Left ventricle myocardium inferior (tissue), 1 donor: ENCODE data around the gene VIPR2. TPM values are rescaled to one million over a fixed set of nuclear protein-coding genes. Genes with fewer than 3 reads are reported as not detected.
"Not testable (repeated sequence)": the region's sequence is repeated elsewhere in the genome, so short reads cannot be mapped to it uniquely, and the experiment has no call there.

ENCODE experiments used
- DNase-seq: peaks from one replicate; pipeline ENCODE4 v3.0.0-alpha.2; 2020
- H3K27ac ChIP-seq: fragments of 200-600 bp; replicated peaks from 2 replicates; pipeline ENCODE4 v1.8.0; 2021
- H3K27me3 ChIP-seq: fragments of 200-600 bp; 2 replicates; pipeline ENCODE4 v1.8.0; 2021; ENCODE audit warnings: low read depth
- H3K36me3 ChIP-seq: fragments of 200-600 bp; 2 replicates; pipeline ENCODE4 v1.8.0; 2021
- H3K4me1 ChIP-seq: fragments of 200-600 bp; 2 replicates; pipeline ENCODE4 v1.8.0; 2021
- H3K4me3 ChIP-seq: fragments of 200-600 bp; 2 replicates; pipeline ENCODE4 v1.8.0; 2021; ENCODE audit warnings: mild to moderate bottlenecking, moderate library complexity
- H3K9me3 ChIP-seq: fragments of 200-600 bp; replicated peaks from 2 replicates; pipeline ENCODE4 v1.8.0; 2021
- CTCF ChIP-seq: fragments of 200-600 bp; IDR thresholded peaks from 2 replicates; pipeline ENCODE4 v1.8.0; 2021; ENCODE audit warnings: antibody characterized with exemption, mild to moderate bottlenecking, borderline replicate concordance
- intact Hi-C: fragments of 100-400 bp; cut with micrococcal nuclease; formaldehyde crosslinking; loops from one replicate; pipeline ENCODE4 v1.11.0; 2022
- total RNA-seq: library from RNA; stranded (reverse); fragmentation: NEBNext Ultra II Directional; extraction: Animal tissue kit (Norgen Biotek cat#: 25700); gene quantifications from one replicate; pipeline ENCODE4 v1.2.1, GENCODE V29; 2021
- donor health status: DM: no; HTN: yes; CAD: no; lungs with severe emphysema.

The VIPR2 gene
- total RNA-seq, 1 donor from 2014 or later = 17.5 TPM

GRCh38 chr7:159006610-159007130, 138.0 kb downstream of the VIPR2 start:
- Histone ChIP-seq H3K36me3 (no peaks in the 10 kb centered on the region), H3K9me3 (no peaks in the 10 kb centered on the region), H3K4me1 (peaks cover 8% of the 10 kb centered on the region), H3K4me3 (no peak overlapping the region), H3K27me3 (no peaks in the 10 kb centered on the region), H3K27ac (no peak overlapping the region)
- intact Hi-C loops = no loop called here
- no peak for TF ChIP-seq CTCF
- no peak for DNase-seq

DNA sequence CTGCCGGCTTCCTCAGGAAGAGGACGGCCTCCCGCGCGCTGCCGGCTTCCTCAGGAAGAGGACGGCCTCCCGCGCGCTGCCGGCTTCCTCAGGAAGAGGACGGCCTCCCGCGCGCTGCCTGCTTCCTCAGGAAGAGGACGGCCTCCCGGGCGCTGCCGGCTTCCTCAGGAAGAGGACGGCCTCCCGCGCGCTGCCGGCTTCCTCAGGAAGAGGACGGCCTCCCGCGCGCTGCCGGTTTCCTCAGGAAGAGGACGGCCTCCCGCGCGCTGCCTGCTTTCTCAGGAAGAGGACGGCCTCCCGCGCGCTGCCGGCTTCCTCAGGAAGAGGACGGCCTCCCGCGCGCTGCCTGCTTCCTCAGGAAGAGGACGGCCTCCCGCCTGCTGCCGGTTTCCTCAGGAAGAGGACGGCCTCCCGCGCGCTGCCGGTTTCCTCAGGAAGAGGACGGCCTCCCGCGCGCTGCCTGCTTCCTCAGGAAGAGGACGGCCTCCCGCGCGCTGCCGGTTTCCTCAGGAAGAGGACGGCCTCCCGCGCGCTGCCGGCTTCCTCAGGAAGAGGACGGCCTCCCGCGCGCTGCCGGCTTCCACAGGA, 138.6 kb downstream of the VIPR2 start:
- H3K4me1 ChIP-seq, H3K27me3 ChIP-seq, DNase-seq, intact Hi-C loops, H3K27ac ChIP-seq, H3K9me3 ChIP-seq, H3K36me3 ChIP-seq, H3K4me3 ChIP-seq: not testable (repeated sequence)

DNA sequence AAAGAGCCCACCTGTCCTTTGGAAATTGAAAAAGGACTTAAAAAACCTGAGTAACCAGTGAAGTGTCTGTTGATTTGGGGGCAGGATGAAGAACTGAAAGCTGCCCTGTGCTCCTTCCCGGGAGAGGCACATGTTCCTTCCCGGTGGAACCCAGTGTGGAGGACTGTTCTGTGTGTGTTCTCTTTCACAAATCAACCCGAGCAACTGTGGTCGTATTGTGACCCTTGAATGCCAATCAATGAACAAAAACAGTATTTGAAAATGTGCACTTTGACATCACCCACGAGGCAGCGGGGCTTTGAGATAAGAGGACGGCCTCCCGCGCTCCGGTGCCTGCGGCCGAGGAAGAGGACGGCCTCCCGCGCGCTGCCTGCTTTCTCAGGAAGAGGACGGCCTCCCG, 139.0 kb downstream of the VIPR2 start:
- DNase-seq = no peak
- H3K27me3 ChIP-seq = no peaks in the 10 kb centered on the region
- H3K36me3 ChIP-seq = no peaks in the 10 kb centered on the region
- no peaks in the 10 kb centered on the region for H3K9me3 ChIP-seq
- no peaks in the 10 kb centered on the region for H3K4me1 ChIP-seq
- no peak for TF ChIP-seq CTCF
- intact Hi-C loops = no loop called here
- H3K27ac ChIP-seq = no peak overlapping the region
- H3K4me3 ChIP-seq = no peak overlapping the region

- H3K4me1 ChIP-seq = no peaks in the 10 kb centered on the region
- H3K9me3 ChIP-seq = no peaks in the 10 kb centered on the region
- TF ChIP-seq CTCF = no peak
- no peak overlapping the region for H3K27ac ChIP-seq
- DNase-seq = no peak
- H3K27me3 ChIP-seq = peaks cover 1% of the 10 kb centered on the region
- no peak overlapping the region for H3K4me3 ChIP-seq
- intact Hi-C loops = no loop called here
- no peaks in the 10 kb centered on the region for H3K36me3 ChIP-seq
Observed at GRCh38 chr7:159004411-159004810, 140.3 kb downstream of the VIPR2 start.

DNA sequence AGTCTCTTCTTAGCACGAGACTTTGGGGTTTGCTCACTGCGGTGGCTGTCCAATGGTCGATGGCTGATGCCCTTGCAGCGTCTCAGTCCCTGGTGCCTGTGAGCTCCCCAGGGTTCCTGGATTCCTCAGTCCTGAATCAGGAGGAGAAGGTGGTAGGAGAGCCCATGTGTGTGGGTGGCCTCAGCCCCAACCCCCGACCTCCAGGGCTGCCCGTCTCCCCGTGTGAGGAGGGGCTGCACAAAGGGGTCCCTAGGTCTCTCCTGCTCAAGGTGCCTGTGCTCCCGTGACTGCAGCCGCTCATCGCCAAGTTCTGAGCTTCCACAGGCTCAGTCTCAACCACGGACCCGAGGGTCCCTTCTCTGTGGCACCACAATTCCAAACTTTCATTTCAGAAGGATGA, 142.9 kb downstream of the VIPR2 start:
- Histone ChIP-seq H3K9me3 (no peaks in the 10 kb centered on the region), H3K36me3 (no peaks in the 10 kb centered on the region), H3K4me1 (no peaks in the 10 kb centered on the region), H3K27me3 (peaks cover 17% of the 10 kb centered on the region), H3K27ac (no peak overlapping the region), H3K4me3 (no peak overlapping the region)
- TF ChIP-seq CTCF = no peak
- intact Hi-C loops = no loop called here
- DNase-seq = no peak

DNA sequence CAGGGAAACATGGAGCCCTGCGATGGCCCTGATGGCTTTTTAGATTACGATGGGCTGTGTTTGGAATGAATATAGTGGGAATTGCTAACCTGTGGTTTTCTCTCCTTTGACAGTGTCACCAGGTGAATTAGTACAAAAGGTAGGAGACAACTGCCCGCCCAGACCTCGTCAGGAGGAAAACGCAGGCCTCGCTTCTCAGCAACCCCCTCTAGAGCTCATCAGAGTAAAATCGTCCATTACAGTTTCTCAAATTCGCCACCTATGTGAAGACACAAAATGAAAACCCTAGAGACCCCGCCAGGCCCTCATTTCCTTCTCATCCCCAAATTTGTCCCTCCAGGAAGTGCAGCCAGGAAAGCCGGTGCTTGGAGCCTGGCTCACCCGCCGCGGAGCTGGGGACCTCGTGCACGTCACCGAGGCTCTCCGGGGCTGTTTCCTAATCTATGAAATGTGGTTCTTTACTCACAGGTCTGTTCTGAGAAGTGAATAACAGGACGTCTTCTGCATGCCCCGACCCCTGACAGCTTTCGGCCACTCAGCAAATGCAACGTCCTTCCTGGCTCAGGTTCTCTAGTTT, 143.7 kb downstream of the VIPR2 start:
- intact Hi-C loops = no loop called here
- H3K4me1 ChIP-seq = no peaks in the 10 kb centered on the region
- no peaks in the 10 kb centered on the region for H3K9me3 ChIP-seq
- no peaks in the 10 kb centered on the region for H3K36me3 ChIP-seq
- DNase-seq = no peak
- H3K4me3 ChIP-seq = no peak overlapping the region
- no peak for TF ChIP-seq CTCF
- no peak overlapping the region for H3K27ac ChIP-seq
- peaks cover 26% of the 10 kb centered on the region for H3K27me3 ChIP-seq
